Caco-2 (cell line): ENCODE measurements around the gene ISYNA1. TPM values are rescaled to one million over a fixed set of nuclear protein-coding genes. Genes with fewer than 3 reads are reported as not detected.
A peak's percentile ranks its signal among the peaks of the same experiment; 100 is the strongest.

Experiments used
- BruUV-seq: library from RNA; stranded (reverse); fragments of 400-500 nt; replicated peaks from 2 replicates; lab custom pipeline; 2021; lab: Mats Ljungman, UMichigan
- CTCF ChIA-PET: fragments of 300-600 bp; sonication (Branson Sonifier 250); formaldehyde crosslinking; loops from one replicate; lab custom pipeline; 2022; ENCODE audit warnings: antibody characterized with exemption; lab: Charles Lee
- POLR2A ChIA-PET: fragments of 300-600 bp; sonication (Branson Sonifier 250); formaldehyde crosslinking; loops from one replicate; lab custom pipeline; 2022; ENCODE audit warnings: antibody characterized with exemption; lab: Charles Lee
- DNase-seq, 2 experiments: peaks; one replicate each; pipeline versions ENCODE4 v3.0.0 to v3.0.0-alpha.2; 2020 to 2022
- H3K27me3 ChIP-seq: replicated peaks from 2 replicates; pipeline ENCODE4 v1.6.0; 2011; ENCODE audit warnings: low read length; ENCODE audit not compliant: control insufficient read depth, insufficient read depth
- H3K36me3 ChIP-seq: 2 replicates; pipeline ENCODE4 v1.5.1; 2011; ENCODE audit warnings: low read length; ENCODE audit not compliant: control insufficient read depth, insufficient read depth
- H3K4me1 ChIP-seq: fragments of 250-450 bp; sonication (Bioruptor Pico); 2 replicates; pipeline ENCODE4 v1.5.1; 2020; ENCODE audit warnings: mild to moderate bottlenecking
- H3K4me3 ChIP-seq: 2 replicates; pipeline ENCODE4 v1.5.1; 2011; ENCODE audit warnings: low read depth, mild to moderate bottlenecking, control low read depth, low read length
- H3K9me3 ChIP-seq: fragments of 250-450 bp; sonication (Bioruptor Pico); 2 replicates; pipeline ENCODE4 v1.5.1; 2020; ENCODE audit warnings: mild to moderate bottlenecking, moderate library complexity
- H3K27ac Mint-ChIP-seq: one replicate; pipeline ENCODE4 v1.8.0; 2022; ENCODE audit warnings: mixed read lengths; ENCODE audit not compliant: unreplicated experiment
- H3K27me3 Mint-ChIP-seq: one replicate; pipeline ENCODE4 v1.8.0; 2022; ENCODE audit warnings: mixed read lengths; ENCODE audit not compliant: insufficient read depth, unreplicated experiment
- H3K36me3 Mint-ChIP-seq: one replicate; pipeline ENCODE4 v1.8.0; 2022; ENCODE audit warnings: mild to moderate bottlenecking, mixed read lengths; ENCODE audit not compliant: insufficient read depth, unreplicated experiment
- H3K4me1 Mint-ChIP-seq: one replicate; pipeline ENCODE4 v1.8.0; 2022; ENCODE audit warnings: low read depth, mixed read lengths; ENCODE audit not compliant: unreplicated experiment
- H3K4me3 Mint-ChIP-seq: one replicate; pipeline ENCODE4 v1.8.0; 2022; ENCODE audit warnings: mild to moderate bottlenecking, moderate library complexity, mixed read lengths; ENCODE audit not compliant: unreplicated experiment
- H3K9me3 Mint-ChIP-seq: one replicate; pipeline ENCODE4 v1.8.0; 2022; ENCODE audit warnings: mixed read lengths; ENCODE audit not compliant: unreplicated experiment
- intact Hi-C: fragments of 100-400 bp; cut with micrococcal nuclease; formaldehyde crosslinking; loops from one replicate; pipeline ENCODE4 v1.10.0; 2022; ENCODE audit not compliant: unreplicated experiment
- total RNA-seq: library from RNA; stranded (reverse); gene quantifications from 2 replicates; pipeline ENCODE4 v1.2.3, GENCODE V29; 2022
- TF ChIP-seq, protein P1 (sequence below), 2 experiments: fragments of 200-600 bp in 1 of 2; IDR thresholded peaks; 1 replicate in 1 of 2; 2 replicates in 1 of 2; pipeline versions ENCODE4 v1.5.1 to v1.8.0; 2011 to 2022; ENCODE audit warnings: antibody characterized with exemption in 1 of 2, control low read depth in 1 of 2, inconsistent platforms in 1 of 2, low read depth in 1 of 2, low read length in 1 of 2, mild to moderate bottlenecking in 1 of 2, moderate library complexity in 1 of 2; ENCODE audit not compliant: insufficient read depth in 1 of 2, severe bottlenecking in 1 of 2, unreplicated experiment in 1 of 2

Gene ISYNA1
- total RNA-seq, 1 experiment from 2014 or later: 65.3 TPM

- H3K4me3 ChIP-seq: no peak overlapping the region
- Mint-ChIP-seq H3K27ac (peak overlapping the region; percentile 73), H3K9me3 (peaks cover 10% of the 10 kb centered on the region), H3K4me1 (peaks cover 19% of the 10 kb centered on the region), H3K27me3 (no peaks in the 10 kb centered on the region), H3K4me3 (peak overlapping the region; percentile 20), H3K36me3 (peaks cover 59% of the 10 kb centered on the region)
- H3K4me1 ChIP-seq: peaks cover 18% of the 10 kb centered on the region
- no peaks in the 10 kb centered on the region for H3K27me3 ChIP-seq
- H3K9me3 ChIP-seq: no peaks in the 10 kb centered on the region
- TF ChIP-seq, protein P1, sequence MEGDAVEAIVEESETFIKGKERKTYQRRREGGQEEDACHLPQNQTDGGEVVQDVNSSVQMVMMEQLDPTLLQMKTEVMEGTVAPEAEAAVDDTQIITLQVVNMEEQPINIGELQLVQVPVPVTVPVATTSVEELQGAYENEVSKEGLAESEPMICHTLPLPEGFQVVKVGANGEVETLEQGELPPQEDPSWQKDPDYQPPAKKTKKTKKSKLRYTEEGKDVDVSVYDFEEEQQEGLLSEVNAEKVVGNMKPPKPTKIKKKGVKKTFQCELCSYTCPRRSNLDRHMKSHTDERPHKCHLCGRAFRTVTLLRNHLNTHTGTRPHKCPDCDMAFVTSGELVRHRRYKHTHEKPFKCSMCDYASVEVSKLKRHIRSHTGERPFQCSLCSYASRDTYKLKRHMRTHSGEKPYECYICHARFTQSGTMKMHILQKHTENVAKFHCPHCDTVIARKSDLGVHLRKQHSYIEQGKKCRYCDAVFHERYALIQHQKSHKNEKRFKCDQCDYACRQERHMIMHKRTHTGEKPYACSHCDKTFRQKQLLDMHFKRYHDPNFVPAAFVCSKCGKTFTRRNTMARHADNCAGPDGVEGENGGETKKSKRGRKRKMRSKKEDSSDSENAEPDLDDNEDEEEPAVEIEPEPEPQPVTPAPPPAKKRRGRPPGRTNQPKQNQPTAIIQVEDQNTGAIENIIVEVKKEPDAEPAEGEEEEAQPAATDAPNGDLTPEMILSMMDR (IDR thresholded peaks at IDR 0.05; ENCODE audit: insufficient read depth in 1 of 2, low read depth in 1 of 2, low read length in 1 of 2, severe bottlenecking in 1 of 2, unreplicated experiment in 1 of 2): no peak
- no TSS peak for BruUV-seq
- ChIA-PET POLR2A (interaction anchor here (1.1 kb wide), 1 partner anchor 118 kb away, joined by 3 read pairs; no protein-coding TSS in a partner anchor), CTCF (interaction anchor here (0.6 to 1.0 kb wide), 3 partner anchors 26 to 74 kb away, joined by 3 to 4 read pairs (median 3); no protein-coding TSS in a partner anchor)
- intact Hi-C loops: loop anchor here (2.0 kb wide), 1 partner anchor 17 kb away; no protein-coding TSS in a partner anchor
- peak in 1 of 2 experiments; percentile 39 for DNase-seq
- H3K36me3 ChIP-seq: peaks cover 2% of the 10 kb centered on the region; the same call in 1 of the 2 replicates
Measured at GRCh38 chr19:18446145-18446810, 8.3 kb upstream of the ISYNA1 start.

DNA sequence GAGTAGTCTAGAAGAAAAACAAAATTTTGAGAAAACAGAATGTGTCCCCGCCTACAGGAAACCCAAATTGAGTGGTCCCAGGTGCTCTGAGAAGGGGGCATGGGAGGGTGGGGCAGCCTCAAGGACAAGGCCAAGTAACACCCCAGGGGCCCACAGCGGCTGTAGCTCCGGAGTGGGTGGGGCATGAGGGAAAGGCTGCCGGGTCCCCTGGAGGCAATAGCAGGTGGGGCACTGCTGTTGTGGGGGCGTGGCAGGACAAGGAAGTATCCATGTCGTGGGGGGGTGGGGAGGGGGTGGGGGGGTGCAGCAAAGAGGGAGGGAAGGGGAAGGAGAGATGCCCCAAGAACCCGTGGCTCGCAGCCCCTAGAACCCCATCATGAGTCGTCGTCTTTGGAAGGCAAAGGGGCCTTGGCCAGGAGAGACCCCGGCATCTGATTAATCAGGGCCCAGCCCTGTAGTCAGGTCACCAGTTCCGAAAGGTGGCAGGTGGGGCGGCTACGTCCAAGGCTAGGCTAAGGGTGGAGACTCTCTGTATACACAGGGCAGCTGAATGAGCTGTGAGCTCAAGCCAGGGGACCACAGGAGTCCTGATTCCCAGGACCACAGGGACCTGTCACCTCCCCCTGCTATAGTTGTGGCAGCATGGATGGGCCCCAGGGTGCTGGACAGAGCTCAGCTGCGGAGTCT is 7.5 kb upstream of the ISYNA1 start:
- no peaks in the 10 kb centered on the region for H3K27me3 ChIP-seq
- Mint-ChIP-seq H3K27me3 (no peaks in the 10 kb centered on the region), H3K9me3 (peaks cover 10% of the 10 kb centered on the region), H3K27ac (peak overlapping the region; percentile 73), H3K36me3 (peaks cover 51% of the 10 kb centered on the region), H3K4me1 (peaks cover 19% of the 10 kb centered on the region), H3K4me3 (no peak overlapping the region)
- H3K9me3 ChIP-seq: no peaks in the 10 kb centered on the region
- H3K36me3 ChIP-seq: peaks cover 2% of the 10 kb centered on the region; the same call in 1 of the 2 replicates
- DNase-seq: no peak
- CTCF ChIA-PET: interaction anchor here (0.6 kb wide), 1 partner anchor 31 kb away, joined by 3 read pairs; no protein-coding TSS in a partner anchor
- peaks cover 18% of the 10 kb centered on the region for H3K4me1 ChIP-seq
- POLR2A ChIA-PET: no interaction called here
- TF ChIP-seq, protein P1 (IDR thresholded peaks at IDR 0.05; ENCODE audit: insufficient read depth in 1 of 2, low read depth in 1 of 2, low read length in 1 of 2, severe bottlenecking in 1 of 2, unreplicated experiment in 1 of 2): no peak
- no TSS peak for BruUV-seq
- intact Hi-C loops: no loop called here
- H3K4me3 ChIP-seq: no peak overlapping the region

- Histone ChIP-seq H3K9me3 (no peaks in the 10 kb centered on the region), H3K36me3 (0 out of 2 replicates have a peak, but pooled peaks cover 2% of the 10 kb centered on the region), H3K27me3 (no peaks in the 10 kb centered on the region), H3K4me1 (peaks cover 18% of the 10 kb centered on the region), H3K4me3 (no peak overlapping the region)
- TF ChIP-seq, protein P1 (IDR thresholded peaks at IDR 0.05; ENCODE audit: insufficient read depth in 1 of 2, low read depth in 1 of 2, low read length in 1 of 2, severe bottlenecking in 1 of 2, unreplicated experiment in 1 of 2): no peak
- Mint-ChIP-seq H3K9me3 (peaks cover 10% of the 10 kb centered on the region), H3K4me1 (peaks cover 20% of the 10 kb centered on the region), H3K27ac (no peak overlapping the region), H3K27me3 (no peaks in the 10 kb centered on the region), H3K36me3 (peaks cover 55% of the 10 kb centered on the region), H3K4me3 (no peak overlapping the region)
- ChIA-PET CTCF (no interaction called here), POLR2A (no interaction called here)
- DNase-seq: no peak
- intact Hi-C loops: no loop called here
- no TSS peak for BruUV-seq
Measured at GRCh38 chr19:18444513-18444912, 6.6 kb upstream of the ISYNA1 start.
